Muscle layer of colon (tissue), 2 donors: Measurements from ENCODE around the gene C2orf80.

ENCODE experiments used
- H3K27ac ChIP-seq: one replicate; pipeline ENCODE4 v1.7.0; 2013; ENCODE audit warnings: low read depth, mild to moderate bottlenecking, low read length, moderate library complexity
- H3K27me3 ChIP-seq, 2 donors: one replicate each; pipeline ENCODE4 v1.7.0; 2013; ENCODE audit warnings: low read length in 2 of 2, mild to moderate bottlenecking in 2 of 2; ENCODE audit not compliant: insufficient read depth in 2 of 2, control insufficient read depth in 1 of 2
- H3K36me3 ChIP-seq: one replicate; pipeline ENCODE4 v1.7.0; 2013; ENCODE audit warnings: mild to moderate bottlenecking, low read length; ENCODE audit not compliant: insufficient read depth
- H3K4me1 ChIP-seq: one replicate; pipeline ENCODE4 v1.7.0; 2013; ENCODE audit warnings: mild to moderate bottlenecking, low read length; ENCODE audit not compliant: insufficient read depth
- H3K4me3 ChIP-seq, 2 donors: one replicate each; pipeline ENCODE4 v1.7.0; 2013; ENCODE audit warnings: low read length in 2 of 2, low read depth in 1 of 2, mild to moderate bottlenecking in 1 of 2, moderate library complexity in 1 of 2
- H3K9ac ChIP-seq: one replicate; pipeline ENCODE4 v1.7.0; 2013; ENCODE audit warnings: low read length
- H3K9me3 ChIP-seq: one replicate; pipeline ENCODE4 v1.7.0; 2013; ENCODE audit warnings: mild to moderate bottlenecking, low read length
- donor health status: abdominal sarcoma.
- donor health status: Adenocarcinoma of cecum.

The C2orf80 gene

GRCh38 chr2:208204166-208204565 lies 14.3 kb upstream of the C2orf80 start:
- H3K36me3 ChIP-seq: no peaks in the 10 kb centered on the region

GRCh38 chr2:208195531-208195930 lies 5.7 kb upstream of the C2orf80 start:
- no peak overlapping the region for H3K4me3 ChIP-seq
- no peaks in the 10 kb centered on the region for H3K36me3 ChIP-seq
- H3K4me1 ChIP-seq: no peaks in the 10 kb centered on the region
- no peaks in the 10 kb centered on the region for H3K27me3 ChIP-seq
- no peak overlapping the region for H3K27ac ChIP-seq
- H3K9ac ChIP-seq: no peak overlapping the region
- H3K9me3 ChIP-seq: no peaks in the 10 kb centered on the region

More at GRCh38 chr2:208204166-208204565, 14.3 kb upstream of the C2orf80 start:
- Histone ChIP-seq H3K4me3 (no peak overlapping the region), H3K9me3 (no peaks in the 10 kb centered on the region), H3K27ac (no peak overlapping the region), H3K4me1 (no peaks in the 10 kb centered on the region), H3K27me3 (no peaks in the 10 kb centered on the region), H3K9ac (no peak overlapping the region)

GRCh38 chr2:208192611-208193236 lies 2.9 kb upstream of the C2orf80 start:
- no peak overlapping the region for H3K4me3 ChIP-seq

GRCh38 chr2:208189069-208189809 lies 591 bp downstream of the C2orf80 start:
- H3K36me3 ChIP-seq: no peaks in the 10 kb centered on the region
- H3K9me3 ChIP-seq: no peaks in the 10 kb centered on the region
- no peak overlapping the region for H3K9ac ChIP-seq
- no peak overlapping the region for H3K27ac ChIP-seq
- H3K4me3 ChIP-seq: no peak overlapping the region
- H3K27me3 ChIP-seq: no peaks in the 10 kb centered on the region
- H3K4me1 ChIP-seq: no peaks in the 10 kb centered on the region

More at GRCh38 chr2:208192611-208193236, 2.9 kb upstream of the C2orf80 start:
- Histone ChIP-seq H3K9me3 (no peaks in the 10 kb centered on the region), H3K27ac (no peak overlapping the region), H3K9ac (no peak overlapping the region), H3K4me1 (no peaks in the 10 kb centered on the region), H3K27me3 (no peaks in the 10 kb centered on the region), H3K36me3 (no peaks in the 10 kb centered on the region)

GRCh38 chr2:208186893-208187292 lies 2.9 kb downstream of the C2orf80 start:
- Histone ChIP-seq H3K36me3 (no peaks in the 10 kb centered on the region), H3K27ac (no peak overlapping the region), H3K27me3 (no peaks in the 10 kb centered on the region), H3K9ac (no peak overlapping the region), H3K4me3 (no peak overlapping the region), H3K4me1 (no peaks in the 10 kb centered on the region), H3K9me3 (no peaks in the 10 kb centered on the region)

- no peaks in the 10 kb centered on the region for H3K36me3 ChIP-seq
- no peaks in the 10 kb centered on the region for H3K4me1 ChIP-seq
- H3K9me3 ChIP-seq: no peaks in the 10 kb centered on the region
- H3K4me3 ChIP-seq: no peak overlapping the region
- no peak overlapping the region for H3K9ac ChIP-seq
- no peak overlapping the region for H3K27ac ChIP-seq
- no peaks in the 10 kb centered on the region for H3K27me3 ChIP-seq
Observed at GRCh38 chr2:208186465-208186864, 3.4 kb downstream of the C2orf80 start.

- Histone ChIP-seq H3K27me3 (no peaks in the 10 kb centered on the region), H3K9me3 (no peaks in the 10 kb centered on the region), H3K36me3 (no peaks in the 10 kb centered on the region), H3K4me3 (no peak overlapping the region), H3K27ac (no peak overlapping the region), H3K4me1 (no peaks in the 10 kb centered on the region), H3K9ac (no peak overlapping the region)
Observed at GRCh38 chr2:208183972-208184705, 5.7 kb downstream of the C2orf80 start.

- no peaks in the 10 kb centered on the region for H3K36me3 ChIP-seq
- no peak overlapping the region for H3K4me3 ChIP-seq
- H3K9me3 ChIP-seq: no peaks in the 10 kb centered on the region
- H3K9ac ChIP-seq: no peak overlapping the region
- no peaks in the 10 kb centered on the region for H3K27me3 ChIP-seq
- no peak overlapping the region for H3K27ac ChIP-seq
- H3K4me1 ChIP-seq: no peaks in the 10 kb centered on the region
Observed at GRCh38 chr2:208183526-208183925, 6.3 kb downstream of the C2orf80 start.

GRCh38 chr2:208182835-208183234 lies 7.0 kb downstream of the C2orf80 start:
- Histone ChIP-seq H3K9me3 (no peaks in the 10 kb centered on the region), H3K9ac (no peak overlapping the region), H3K27ac (no peak overlapping the region), H3K4me1 (no peaks in the 10 kb centered on the region), H3K36me3 (no peaks in the 10 kb centered on the region), H3K4me3 (no peak overlapping the region), H3K27me3 (no peaks in the 10 kb centered on the region)

- Histone ChIP-seq H3K36me3 (no peaks in the 10 kb centered on the region), H3K27me3 (no peaks in the 10 kb centered on the region), H3K4me3 (no peak overlapping the region), H3K4me1 (peaks cover 5% of the 10 kb centered on the region), H3K27ac (no peak overlapping the region), H3K9me3 (no peaks in the 10 kb centered on the region), H3K9ac (no peak overlapping the region)
Observed at GRCh38 chr2:208179028-208179609, 10.7 kb downstream of the C2orf80 start.

- H3K9ac ChIP-seq: no peak overlapping the region
- H3K4me3 ChIP-seq: no peak overlapping the region
- no peak overlapping the region for H3K27ac ChIP-seq
- H3K4me1 ChIP-seq: peaks cover 5% of the 10 kb centered on the region
- no peaks in the 10 kb centered on the region for H3K36me3 ChIP-seq
- H3K9me3 ChIP-seq: no peaks in the 10 kb centered on the region
- H3K27me3 ChIP-seq: no peaks in the 10 kb centered on the region
Observed at GRCh38 chr2:208175840-208176153, 14.0 kb downstream of the C2orf80 start.
